H1 (cell line): ENCODE results near the gene ATP13A3. TPM values are rescaled to one million over a fixed set of nuclear protein-coding genes. Genes with fewer than 3 reads are reported as not detected.

Experiments
- CTCF ChIA-PET: fragments of 300-600 bp; sonication (Branson Sonifier 250); formaldehyde crosslinking; loops from one replicate; lab custom pipeline; 2021; ENCODE audit not compliant: partially characterized antibody; lab: Charles Lee
- POLR2A ChIA-PET: fragments of 300-600 bp; sonication (Branson Sonifier 250); formaldehyde crosslinking; loops from one replicate; lab custom pipeline; 2021; ENCODE audit warnings: inconsistent platforms; ENCODE audit not compliant: partially characterized antibody; lab: Charles Lee
- DNase-seq, 2 experiments: peaks; one replicate each; pipeline versions ENCODE4 v3.0.0 to v3.0.0-alpha.2; 2010 to 2022; ENCODE audit warnings: low spot score in 2 of 2, low read depth in 1 of 2, mixed read lengths in 1 of 2
- FAIRE-seq: peaks from 2 replicates; lab custom pipeline; 2011; peaks lifted over from hg19 to GRCh38; lab: Jason Lieb, UNC
- H2AFZ ChIP-seq: 2 replicates; pipeline ENCODE4 v1.8.1; 2012; ENCODE audit warnings: low read length, inconsistent platforms
- H2AK5ac ChIP-seq: 2 replicates; pipeline ENCODE4 v1.6.1; 2013; ENCODE audit warnings: low read depth, low read length
- H2BK120ac ChIP-seq: replicated peaks from 2 replicates; pipeline ENCODE3; 2013; ENCODE audit warnings: low read depth, low read length, inconsistent platforms
- H2BK12ac ChIP-seq: 2 replicates; pipeline ENCODE4 v1.6.1; 2013; ENCODE audit warnings: low read depth, low read length
- H2BK15ac ChIP-seq: 2 replicates; pipeline ENCODE4 v1.6.1; 2013; ENCODE audit warnings: low read length
- H2BK20ac ChIP-seq: 2 replicates; pipeline ENCODE4 v1.6.1; 2013; ENCODE audit warnings: low read length
- H2BK5ac ChIP-seq: 2 replicates; pipeline ENCODE4 v1.6.1; 2013; ENCODE audit warnings: low read depth, low read length
- H3K14ac ChIP-seq: 2 replicates; pipeline ENCODE4 v1.6.1; 2013; ENCODE audit warnings: inconsistent platforms; ENCODE audit not compliant: insufficient read length
- H3K18ac ChIP-seq: 2 replicates; pipeline ENCODE4 v1.6.1; 2013; ENCODE audit warnings: low read length; ENCODE audit errors: extremely low read depth
- H3K23ac ChIP-seq: 2 replicates; pipeline ENCODE4 v1.6.1; 2013; ENCODE audit warnings: inconsistent platforms; ENCODE audit not compliant: insufficient read length
- H3K23me2 ChIP-seq: 2 replicates; pipeline ENCODE4 v1.6.1; 2013; ENCODE audit warnings: low read depth, low read length
- H3K27ac ChIP-seq: 2 replicates; pipeline ENCODE4 v1.6.1; 2011; ENCODE audit warnings: low read depth, low read length, inconsistent platforms
- H3K27me3 ChIP-seq, 4 experiments: replicated peaks in 1 of 4; 1 replicate in 1 of 4; 2 replicates in 3 of 4; pipeline versions ENCODE4 v1.6.1 to v1.8.1; 2011 to 2013; ENCODE audit warnings: low read length in 3 of 4, mild to moderate bottlenecking in 3 of 4, inconsistent platforms in 2 of 4, mixed read lengths in 2 of 4, moderate library complexity in 1 of 4; ENCODE audit not compliant: control insufficient read depth in 3 of 4, insufficient read depth in 3 of 4; ENCODE audit errors: extremely low read depth in 1 of 4
- H3K36me3 ChIP-seq, 4 experiments: 2 replicates each; pipeline versions ENCODE4 v1.6.1 to v1.8.1; 2011 to 2013; ENCODE audit warnings: mild to moderate bottlenecking in 4 of 4, low read length in 3 of 4, moderate library complexity in 2 of 4, control low read depth in 1 of 4, inconsistent platforms in 1 of 4; ENCODE audit not compliant: insufficient read depth in 4 of 4, control insufficient read depth in 2 of 4
- H3K4ac ChIP-seq: replicated peaks from 2 replicates; pipeline ENCODE3; 2013; ENCODE audit warnings: low read length, low read depth, mixed read lengths, inconsistent platforms; ENCODE audit not compliant: insufficient read length
- H3K4me1 ChIP-seq, 4 experiments: replicated peaks in 1 of 4; 1 replicate in 1 of 4; 2 replicates in 3 of 4; pipeline versions ENCODE4 v1.6.1 to v1.8.1; 2011 to 2013; ENCODE audit warnings: low read length in 3 of 4, inconsistent platforms in 2 of 4, mixed read lengths in 1 of 4; ENCODE audit not compliant: insufficient read depth in 4 of 4, control insufficient read depth in 3 of 4
- H3K4me2 ChIP-seq, 2 experiments: 2 replicates each; pipeline versions ENCODE4 v1.6.1 to v1.8.1; 2011 to 2013; ENCODE audit warnings: low read depth in 2 of 2, low read length in 2 of 2, control low read depth in 1 of 2, inconsistent platforms in 1 of 2, mild to moderate bottlenecking in 1 of 2; ENCODE audit not compliant: insufficient read depth in 1 of 2
- H3K4me3 ChIP-seq, 4 experiments: fragments of 200-600, 300-600 bp in 1 of 4; sonication (generic), shearing (Covaris generic), sonication (Bioruptor Twin) in 1 of 4; 2 replicates each; pipeline versions ENCODE4 v1.5.1 to v1.8.1; 2011 to 2016; ENCODE audit warnings: low read length in 4 of 4, low read depth in 3 of 4, control low read depth in 2 of 4, inconsistent platforms in 2 of 4, mild to moderate bottlenecking in 2 of 4, mixed read lengths in 1 of 4, moderate library complexity in 1 of 4; ENCODE audit not compliant: insufficient read depth in 2 of 4; ENCODE audit errors: extremely low read depth in 1 of 4
- H3K56ac ChIP-seq: replicated peaks from 2 replicates; pipeline ENCODE3; 2013; ENCODE audit warnings: low read depth, mild to moderate bottlenecking, mixed read lengths, low read length, inconsistent platforms; ENCODE audit not compliant: insufficient read length
- H3K79me1 ChIP-seq: 2 replicates; pipeline ENCODE4 v1.6.1; 2013; ENCODE audit warnings: low read depth, low read length, control low read depth
- H3K79me2 ChIP-seq, 2 experiments: 2 replicates each; pipeline versions ENCODE4 v1.6.1 to v1.8.1; 2012 to 2013; ENCODE audit warnings: low read length in 2 of 2, mild to moderate bottlenecking in 2 of 2, inconsistent platforms in 1 of 2; ENCODE audit not compliant: insufficient read depth in 2 of 2, control insufficient read depth in 1 of 2
- H3K9ac ChIP-seq, 4 experiments: replicated peaks in 1 of 4; 1 replicate in 1 of 4; 2 replicates in 3 of 4; pipeline versions ENCODE4 v1.6.1 to v1.8.1; 2011 to 2013; ENCODE audit warnings: low read depth in 3 of 4, low read length in 3 of 4, control low read depth in 2 of 4, mild to moderate bottlenecking in 2 of 4, moderate library complexity in 2 of 4, inconsistent platforms in 1 of 4; ENCODE audit errors: extremely low read depth in 1 of 4
- H3K9me3 ChIP-seq, 2 experiments: 2 replicates each; pipeline versions ENCODE4 v1.6.1 to v1.8.1; 2012 to 2013; ENCODE audit warnings: mild to moderate bottlenecking in 2 of 2, moderate library complexity in 2 of 2, control low read depth in 1 of 2, inconsistent platforms in 1 of 2, low read depth in 1 of 2, low read length in 1 of 2, mixed read lengths in 1 of 2; ENCODE audit not compliant: insufficient read depth in 2 of 2
- H4K20me1 ChIP-seq, 2 experiments: replicated peaks in 1 of 2; 2 replicates each; pipeline versions ENCODE3 to v1.8.1; 2011 to 2013; ENCODE audit warnings: inconsistent platforms in 2 of 2, low read length in 2 of 2, mild to moderate bottlenecking in 1 of 2; ENCODE audit not compliant: insufficient read depth in 2 of 2, control insufficient read depth in 1 of 2
- H4K5ac ChIP-seq: 2 replicates; pipeline ENCODE4 v1.6.1; 2013; ENCODE audit warnings: low read length, low read depth, mixed read lengths, inconsistent platforms; ENCODE audit not compliant: insufficient read length
- H4K8ac ChIP-seq: 2 replicates; pipeline ENCODE4 v1.8.0; 2013; ENCODE audit warnings: mild to moderate bottlenecking, moderate library complexity, low read length, inconsistent platforms; ENCODE audit not compliant: insufficient read depth; ENCODE audit errors: extremely low read depth
- H4K91ac ChIP-seq: replicated peaks from 2 replicates; pipeline ENCODE3; 2013; ENCODE audit warnings: low read length, mixed read lengths, inconsistent platforms; ENCODE audit not compliant: insufficient read length
- BACH1 ChIP-seq: IDR thresholded peaks from 2 replicates; pipeline ENCODE4 v1.6.1; 2012; ENCODE audit warnings: low read length, improper control_type of control experiment
- BRCA1 ChIP-seq: IDR thresholded peaks from 2 replicates; pipeline ENCODE4 v1.6.1; 2012; ENCODE audit warnings: low read depth, low read length, improper control_type of control experiment
- EGR1 ChIP-seq: IDR thresholded peaks from 2 replicates; pipeline ENCODE4 v1.6.1; 2011; ENCODE audit warnings: low read depth, low read length, borderline replicate concordance
- MAFK ChIP-seq: IDR thresholded peaks from 2 replicates; pipeline ENCODE4 v1.6.1; 2012; ENCODE audit warnings: low read depth, mild to moderate bottlenecking, improper control_type of control experiment, low read length
- NANOG ChIP-seq: IDR thresholded peaks from 2 replicates; pipeline ENCODE4 v1.6.1; 2011; ENCODE audit warnings: low read length, low read depth, mild to moderate bottlenecking, inconsistent platforms; ENCODE audit not compliant: insufficient read depth, poor library complexity, severe bottlenecking
- SIRT6 ChIP-seq: IDR thresholded peaks from one replicate; pipeline ENCODE4 v1.7.1; 2012; ENCODE audit warnings: low read length, inconsistent platforms
- SIX5 ChIP-seq: IDR thresholded peaks from 2 replicates; pipeline ENCODE4 v1.6.1; 2011; ENCODE audit warnings: mild to moderate bottlenecking, low read depth, low read length
- TCF12 ChIP-seq: IDR thresholded peaks from 2 replicates; pipeline ENCODE4 v1.6.1; 2011; ENCODE audit warnings: low read depth, mild to moderate bottlenecking, low read length
- USF2 ChIP-seq: IDR thresholded peaks from 2 replicates; pipeline ENCODE4 v1.6.1; 2011; ENCODE audit warnings: low read length, improper control_type of control experiment
- WGBS, 2 experiments: shearing (Covaris generic) in 1 of 2; methylation state at CpG; one replicate each; pipeline versions ENCODE4 v1.1.6 to v1.1.7; 2013 to 2015; ENCODE audit warnings: low lambda C conversion rate in 2 of 2, mixed read lengths in 2 of 2, inconsistent platforms in 1 of 2, low coverage in 1 of 2, missing lambda C conversion rate in 1 of 2; ENCODE audit not compliant: insufficient replicate concordance in 2 of 2, insufficient coverage in 1 of 2, insufficient read length in 1 of 2; ENCODE audit errors: extremely low coverage in 1 of 2, missing lambda C conversion rate in 1 of 2; 5-methylcytosine and 5-hydroxymethylcytosine counted together
- polyA plus RNA-seq, 7 experiments: library from polyadenylated mRNA; depleted of rRNA in 3 of 7; stranded (reverse) in 5 of 7; unstranded in 2 of 7; fragments of >200 nt in 5 of 7; fragments of 200-250 nt in 2 of 7; gene quantifications; 1 replicate in 5 of 7; 2 replicates in 1 of 7; 4 replicates in 1 of 7; pipeline versions ENCODE4 v1.2.1 to v1.2.3, GENCODE V29; 2011 to 2013; ENCODE audit warnings: missing spikeins in 2 of 7, mixed read lengths in 2 of 7
- total RNA-seq: library from RNA; stranded (reverse); fragmentation: NEBNext Ultra II Directional; extraction: Animal tissue kit (Norgen Biotek cat#: 25700); gene quantifications from 2 replicates; pipeline ENCODE4 v1.2.1, GENCODE V29; 2021

Gene ATP13A3
- total and polyA plus RNA-seq, 2 of the 8 experiments (the other 6 are each of a cell fraction or from before 2014, with no cell fraction given): 18.6 to 92.2 TPM

- Histone ChIP-seq H3K79me1 (no peaks in the 10 kb centered on the region), H2AK5ac (no peak overlapping the region), H2BK12ac (peak overlapping the region; percentile 50; the same call in 1 of the 2 replicates), H2BK120ac (no peak overlapping the region), H2BK5ac (no peak overlapping the region), H3K9me3 (no peaks in the 10 kb centered on the region), H3K27me3 (peaks cover 0 to 10% (median 2%) of the 10 kb centered on the region in 4 experiments; a peak in 4 of 7 replicates), H4K20me1 (no peaks in the 10 kb centered on the region), H3K4me2 (no peak overlapping the region), H3K9ac (no peak overlapping the region; a peak in 1 of 7 replicates), H3K36me3 (no peaks in the 10 kb centered on the region), H3K18ac (0 out of 2 replicates have a peak overlapping the region, but pooled peaks have one; percentile 72), H3K14ac (no peak overlapping the region), H3K56ac (no peak overlapping the region), H3K4me3 (no peak overlapping the region), H3K4me1 (peaks cover 3 to 20% (median 11%) of the 10 kb centered on the region in 4 experiments), H3K23ac (no peak overlapping the region), H2BK15ac (0 out of 2 replicates have a peak overlapping the region, but pooled peaks have one; percentile 46), H4K5ac (no peak overlapping the region), H3K27ac (no peak overlapping the region), H4K8ac (no peak overlapping the region; the same call in 1 of the 2 replicates), H3K23me2 (peaks cover 2% of the 10 kb centered on the region; the same call in 1 of the 2 replicates), H2AFZ (no peak overlapping the region; the same call in 1 of the 2 replicates), H4K91ac (no peak overlapping the region), H3K4ac (no peak overlapping the region), H3K79me2 (no peaks in the 10 kb centered on the region), H2BK20ac (0 out of 2 replicates have a peak overlapping the region, but pooled peaks have one; percentile 48)
- 76% methylated on average over 18 of the region's 18 CpGs; no CpG with 5 or more reads in 1 of the 2 experiments for WGBS, 2 experiments
- ChIA-PET POLR2A (interaction anchor here (1.5 kb wide), 2 partner anchors 18 to 29 kb away, joined by 3 read pairs; no protein-coding TSS in a partner anchor), CTCF (interaction anchor here (0.9 to 18.9 kb wide), 5 partner anchors 16 to 106 kb away, joined by 3 to 344 read pairs (median 3); no protein-coding TSS in a partner anchor)
- DNase-seq (no peak), FAIRE-seq (no peak)
- no peak for TF ChIP-seq SIX5
- TF ChIP-seq USF2: no peak
- TF ChIP-seq EGR1: no peak
- TF ChIP-seq BRCA1: no peak
- no peak for TF ChIP-seq BACH1
- no peak for TF ChIP-seq NANOG
- no peak for TF ChIP-seq MAFK
- TF ChIP-seq SIRT6: no peak
- TF ChIP-seq TCF12: no peak
Observed at GRCh38 chr3:194367992-194368841, 118.6 kb downstream of the ATP13A3 start.
